HUES64 (cell line): ENCODE measurements around the gene CFAP20.
"Not testable (repeated sequence)": the region's sequence is repeated elsewhere in the genome, so short reads cannot be mapped to it uniquely, and the experiment has no call there.

ENCODE experiments used
- H3K27ac ChIP-seq: 2 replicates; pipeline ENCODE4 v1.7.0; 2013; ENCODE audit warnings: low read depth, low read length, inconsistent platforms
- H3K27me3 ChIP-seq: 2 replicates; pipeline ENCODE4 v1.6.1; 2013; ENCODE audit warnings: mild to moderate bottlenecking, low read length; ENCODE audit not compliant: insufficient read depth
- H3K36me3 ChIP-seq: 2 replicates; pipeline ENCODE4 v1.6.1; 2013; ENCODE audit warnings: mild to moderate bottlenecking, low read length; ENCODE audit not compliant: insufficient read depth
- H3K4me1 ChIP-seq: 2 replicates; pipeline ENCODE4 v1.6.1; 2013; ENCODE audit warnings: mild to moderate bottlenecking, low read length, moderate library complexity; ENCODE audit not compliant: insufficient read depth
- H3K4me3 ChIP-seq: 2 replicates; pipeline ENCODE4 v1.5.1; 2013; ENCODE audit warnings: mild to moderate bottlenecking, low read length, moderate library complexity
- H3K9ac ChIP-seq: 2 replicates; pipeline ENCODE4 v1.6.1; 2013; ENCODE audit warnings: mild to moderate bottlenecking, low read depth, low read length
- H3K9me3 ChIP-seq: 2 replicates; pipeline ENCODE4 v1.6.1; 2013; ENCODE audit warnings: low read depth, low read length; ENCODE audit not compliant: insufficient read depth
- WGBS: fragments of 150-250, 120-280 bp; methylation state at CpG from one replicate; pipeline ENCODE4 v1.1.7; 2013; ENCODE audit warnings: missing lambda C conversion rate; 5-methylcytosine and 5-hydroxymethylcytosine counted together

The CFAP20 gene

GRCh38 chr16:58109881-58110280, 19.3 kb downstream of the CFAP20 start:
- WGBS, result 91% methylated on average over 2 of the region's 2 CpGs
- Histone ChIP-seq H3K9me3 (no peaks in the 10 kb centered on the region; the same call in 1 of the 2 replicates), H3K36me3 (peaks cover 22% of the 10 kb centered on the region), H3K27me3 (no peaks in the 10 kb centered on the region), H3K9ac (no peak overlapping the region), H3K4me1 (peaks cover 28% of the 10 kb centered on the region), H3K27ac (no peak overlapping the region), H3K4me3 (no peak overlapping the region)

- no peaks in the 10 kb centered on the region for H3K27me3 ChIP-seq
- peaks cover 28% of the 10 kb centered on the region for H3K4me1 ChIP-seq
- H3K36me3 ChIP-seq, result peaks cover 17% of the 10 kb centered on the region
- H3K27ac ChIP-seq, result no peak overlapping the region
- H3K9ac ChIP-seq, result no peak overlapping the region
- WGBS, result 92% methylated on average over 8 of the region's 8 CpGs
- H3K4me3 ChIP-seq, result no peak overlapping the region
- H3K9me3 ChIP-seq, result no peaks in the 10 kb centered on the region; the same call in 1 of the 2 replicates
Measured at GRCh38 chr16:58109330-58109729, 19.9 kb downstream of the CFAP20 start.

GRCh38 chr16:58107709-58108108, 21.5 kb downstream of the CFAP20 start:
- Histone ChIP-seq H3K27ac (peak overlapping the region; percentile 25; the same call in 1 of the 2 replicates), H3K9me3 (no peaks in the 10 kb centered on the region), H3K27me3 (no peaks in the 10 kb centered on the region), H3K9ac (no peak overlapping the region), H3K4me1 (peaks cover 28% of the 10 kb centered on the region), H3K36me3 (peaks cover 1% of the 10 kb centered on the region), H3K4me3 (no peak overlapping the region)
- 83% methylated on average over 2 of the region's 2 CpGs for WGBS

- Histone ChIP-seq H3K4me3 (no peak overlapping the region), H3K27ac (no peak overlapping the region), H3K27me3 (no peaks in the 10 kb centered on the region), H3K9me3 (no peaks in the 10 kb centered on the region), H3K36me3 (no peaks in the 10 kb centered on the region), H3K9ac (no peak overlapping the region), H3K4me1 (peaks cover 28% of the 10 kb centered on the region)
- 10% methylated on average over 1 of the region's 2 CpGs for WGBS
Measured at GRCh38 chr16:58107228-58107627, 22.0 kb downstream of the CFAP20 start.

GRCh38 chr16:58105631-58106030, 23.6 kb downstream of the CFAP20 start:
- H3K9ac ChIP-seq, result no peak overlapping the region

GRCh38 chr16:58102665-58103392, 26.4 kb downstream of the CFAP20 start:
- Histone ChIP-seq H3K9ac (no peak overlapping the region), H3K9me3 (no peaks in the 10 kb centered on the region)
- 81% methylated on average over 15 of the region's 15 CpGs for WGBS

More at GRCh38 chr16:58105631-58106030, 23.6 kb downstream of the CFAP20 start:
- no peaks in the 10 kb centered on the region for H3K9me3 ChIP-seq
- no peaks in the 10 kb centered on the region for H3K27me3 ChIP-seq
- H3K4me3 ChIP-seq, result no peak overlapping the region
- no peaks in the 10 kb centered on the region for H3K36me3 ChIP-seq
- H3K27ac ChIP-seq, result no peak overlapping the region
- WGBS, result 57% methylated on average over 1 of the region's 1 CpG
- peaks cover 20% of the 10 kb centered on the region for H3K4me1 ChIP-seq

GRCh38 chr16:58099956-58100300, 29.3 kb downstream of the CFAP20 start:
- H3K4me3 ChIP-seq, result no peak overlapping the region
- H3K27ac ChIP-seq, result no peak overlapping the region
- H3K27me3 ChIP-seq, result no peaks in the 10 kb centered on the region
- no peaks in the 10 kb centered on the region for H3K4me1 ChIP-seq
- 85% methylated on average over 6 of the region's 6 CpGs for WGBS
- no peak overlapping the region for H3K9ac ChIP-seq
- no peaks in the 10 kb centered on the region for H3K36me3 ChIP-seq
- no peaks in the 10 kb centered on the region for H3K9me3 ChIP-seq

More at GRCh38 chr16:58102665-58103392, 26.4 kb downstream of the CFAP20 start:
- Histone ChIP-seq H3K4me3 (no peak overlapping the region), H3K27ac (no peak overlapping the region), H3K4me1 (peaks cover 6% of the 10 kb centered on the region), H3K36me3 (no peaks in the 10 kb centered on the region), H3K27me3 (no peaks in the 10 kb centered on the region)

- H3K9ac ChIP-seq, result no peak overlapping the region
- H3K36me3 ChIP-seq, result no peaks in the 10 kb centered on the region
- H3K27me3 ChIP-seq, result no peaks in the 10 kb centered on the region
- WGBS, result 91% methylated on average over 11 of the region's 12 CpGs
- H3K9me3 ChIP-seq, result no peaks in the 10 kb centered on the region
- H3K4me1 ChIP-seq, result no peaks in the 10 kb centered on the region
- no peak overlapping the region for H3K27ac ChIP-seq
- no peak overlapping the region for H3K4me3 ChIP-seq
Measured at GRCh38 chr16:58099097-58099955, 29.9 kb downstream of the CFAP20 start.

GRCh38 chr16:58098207-58099096, 30.7 kb downstream of the CFAP20 start:
- Histone ChIP-seq H3K9ac (no peak overlapping the region), H3K27me3 (no peaks in the 10 kb centered on the region), H3K4me3 (no peak overlapping the region), H3K36me3 (no peaks in the 10 kb centered on the region), H3K4me1 (no peaks in the 10 kb centered on the region), H3K27ac (no peak overlapping the region), H3K9me3 (no peaks in the 10 kb centered on the region)
- 76% methylated on average over 12 of the region's 12 CpGs for WGBS

GRCh38 chr16:58096249-58096648, 32.9 kb downstream of the CFAP20 start:
- no peaks in the 10 kb centered on the region for H3K36me3 ChIP-seq
- no peaks in the 10 kb centered on the region for H3K4me1 ChIP-seq
- H3K27me3 ChIP-seq, result no peaks in the 10 kb centered on the region
- H3K9me3 ChIP-seq, result no peaks in the 10 kb centered on the region
- WGBS, result 66% methylated on average over 2 of the region's 2 CpGs
- no peak overlapping the region for H3K4me3 ChIP-seq
- H3K9ac ChIP-seq, result no peak overlapping the region
- no peak overlapping the region for H3K27ac ChIP-seq

GRCh38 chr16:58095575-58095960, 33.6 kb downstream of the CFAP20 start:
- not testable (repeated sequence) for H3K4me1 ChIP-seq, H3K27me3 ChIP-seq, H3K9ac ChIP-seq, H3K4me3 ChIP-seq, H3K27ac ChIP-seq, H3K9me3 ChIP-seq, H3K36me3 ChIP-seq
- 76% methylated on average over 6 of the region's 6 CpGs for WGBS
